Measurements from ENCODE around the gene PTGIR. TPM values are rescaled to one million over a fixed set of nuclear protein-coding genes. Genes with fewer than 3 reads are reported as not detected.

PTGIR gene
- total RNA-seq, 2 experiments from 2014 or later, result 8.0 to 8.5 TPM

DNA sequence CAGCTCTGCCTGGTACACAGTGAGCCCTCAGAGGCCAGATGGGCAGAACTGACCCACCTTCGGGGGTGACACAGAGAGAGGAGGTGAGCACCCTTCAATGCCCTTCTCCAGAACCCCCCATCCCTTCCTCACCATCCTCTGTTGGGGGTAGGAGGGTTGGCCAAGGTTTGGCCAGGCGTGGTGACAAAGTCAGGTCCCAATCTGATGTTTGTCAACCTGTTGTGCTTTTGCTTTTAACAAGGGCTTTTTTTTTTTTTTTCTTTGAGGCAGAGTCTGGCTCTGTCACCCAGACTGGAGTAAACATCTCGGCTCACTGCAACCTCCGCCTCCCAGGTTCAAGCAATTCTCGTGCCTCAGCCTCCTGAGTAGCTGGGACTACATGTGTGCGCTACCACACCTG is 7.3 kb downstream of the PTGIR start:
- Mint-ChIP-seq H3K4me3 (no peak overlapping the region), H3K27me3 (no peaks in the 10 kb centered on the region), H3K36me3 (no peaks in the 10 kb centered on the region), H3K27ac (peak overlapping the region; percentile 96), H3K4me1 (peaks cover 58% of the 10 kb centered on the region), H3K9me3 (no peaks in the 10 kb centered on the region)
- ATAC-seq (ENCODE audit: low read depth), result peak; percentile 6
- DNase-seq, result no peak
- POLR2A ChIA-PET, result interaction anchor here (0.6 to 4.4 kb wide), 6 partner anchors 10 to 158 kb away, joined by 3 to 39 read pairs (median 8); partner anchors contain the start of genes CALM3 and DACT3

DNA sequence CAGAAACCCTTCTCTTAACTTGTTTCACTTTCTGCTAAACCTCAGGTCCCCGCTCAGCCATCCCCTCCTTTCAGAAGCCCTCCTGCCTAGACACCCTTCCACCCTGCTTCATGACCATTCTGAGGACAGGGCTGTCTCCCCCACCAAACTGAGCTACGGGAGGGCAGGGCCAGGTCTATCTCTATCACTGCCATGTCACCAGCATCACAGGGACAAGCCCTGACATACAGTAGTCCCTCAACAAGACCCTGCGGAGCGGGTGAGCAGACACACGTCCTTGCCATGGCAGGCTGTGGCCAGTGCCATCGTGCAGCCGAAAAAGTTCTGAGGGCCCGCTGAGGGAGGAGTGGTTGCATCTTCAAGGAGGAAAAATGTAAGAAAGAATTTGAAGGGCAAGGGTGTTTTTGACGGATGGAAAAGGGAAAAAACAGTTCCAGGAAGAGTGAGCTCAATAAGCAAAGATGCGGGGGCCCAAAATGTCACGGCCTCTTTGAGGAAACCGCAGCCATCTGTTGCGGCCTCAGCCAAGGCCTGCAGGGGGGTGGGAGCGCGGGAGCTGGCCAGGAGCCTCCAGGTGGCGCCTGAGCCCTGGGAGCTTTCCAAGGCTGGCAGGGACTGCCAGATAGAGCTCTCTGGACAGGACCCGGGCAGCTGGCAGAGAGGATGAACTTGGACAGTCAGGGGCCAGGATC is 8.1 kb downstream of the PTGIR start:
- peak overlapping the region; percentile 80 for H3K4me3 Mint-ChIP-seq
- no peaks in the 10 kb centered on the region for H3K36me3 Mint-ChIP-seq
- ATAC-seq (ENCODE audit: low read depth) (no peak), DNase-seq (peak; percentile 61)
- H3K9me3 Mint-ChIP-seq, result no peaks in the 10 kb centered on the region
- H3K27ac Mint-ChIP-seq, result peak overlapping the region; percentile 96
- POLR2A ChIA-PET, result interaction anchor here (0.7 to 4.4 kb wide), 6 partner anchors 11 to 172 kb away, joined by 3 to 39 read pairs (median 8); partner anchors contain the start of genes CALM3, DACT3 and SLC1A5
- H3K27me3 Mint-ChIP-seq, result no peaks in the 10 kb centered on the region
- peaks cover 58% of the 10 kb centered on the region for H3K4me1 Mint-ChIP-seq

DNA sequence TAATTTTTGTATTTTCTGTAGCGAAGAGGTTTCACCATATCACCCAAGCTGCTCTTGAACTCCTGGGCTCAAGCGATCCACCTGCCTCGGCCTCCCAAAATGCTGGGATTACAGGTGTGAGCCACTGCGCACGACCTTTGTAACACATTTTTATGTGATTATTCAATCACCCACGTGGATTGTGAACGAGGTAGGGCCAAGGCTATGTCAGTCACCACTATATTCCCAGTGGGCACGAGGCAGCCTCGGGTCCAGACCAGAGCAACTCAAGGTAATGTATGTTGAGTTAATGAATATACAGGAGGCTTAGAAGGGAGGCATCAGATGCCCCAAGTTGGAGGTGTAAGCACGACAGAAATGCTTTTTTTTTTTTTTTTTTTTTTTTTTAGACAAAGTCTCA is 8.9 kb downstream of the PTGIR start:
- DNase-seq (no peak), ATAC-seq (ENCODE audit: low read depth) (no peak)
- H3K27ac Mint-ChIP-seq, result peak overlapping the region; percentile 67
- POLR2A ChIA-PET, result interaction anchor here (0.7 to 4.4 kb wide), 5 partner anchors 12 to 46 kb away, joined by 4 to 39 read pairs (median 15); partner anchors contain the start of genes CALM3 and DACT3
- H3K27me3 Mint-ChIP-seq, result no peaks in the 10 kb centered on the region
- H3K9me3 Mint-ChIP-seq, result no peaks in the 10 kb centered on the region
- peaks cover 61% of the 10 kb centered on the region for H3K4me1 Mint-ChIP-seq
- H3K4me3 Mint-ChIP-seq, result no peak overlapping the region
- peaks cover 2% of the 10 kb centered on the region for H3K36me3 Mint-ChIP-seq

DNA sequence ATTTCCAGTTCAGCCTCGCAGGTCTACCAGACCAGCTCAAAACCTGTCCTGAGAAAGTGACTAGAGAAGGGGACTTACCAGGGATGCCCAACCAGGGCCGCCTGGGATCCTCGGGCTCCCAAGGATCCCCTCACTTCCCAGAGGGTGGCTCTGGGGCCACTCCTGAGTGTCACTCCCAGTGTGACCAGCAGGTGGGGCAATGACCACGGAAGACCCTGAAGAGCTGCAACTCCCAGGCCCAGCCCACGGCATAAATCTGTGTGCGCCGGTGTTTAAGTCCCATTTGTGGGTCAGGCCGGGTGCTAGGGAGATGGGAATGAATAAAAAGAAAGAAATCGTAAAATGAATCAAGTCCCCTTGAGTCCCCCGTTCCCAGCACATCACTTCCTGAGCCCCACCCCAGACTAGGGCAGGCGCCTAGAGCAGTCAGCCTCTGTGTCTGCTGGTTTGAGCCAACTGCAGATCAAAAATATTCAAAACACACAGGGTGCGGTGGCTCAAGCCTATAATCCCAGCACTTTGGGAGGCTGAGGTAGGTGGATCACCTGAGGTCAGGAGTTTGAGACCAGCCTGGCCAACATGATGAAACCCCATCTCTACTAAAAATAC is 10.7 kb downstream of the PTGIR start:
- H3K4me3 Mint-ChIP-seq, result peak overlapping the region; percentile 33
- ATAC-seq (ENCODE audit: low read depth), result peak; percentile 28
- peak overlapping the region; percentile 83 for H3K27ac Mint-ChIP-seq
- peaks cover 56% of the 10 kb centered on the region for H3K4me1 Mint-ChIP-seq
- H3K9me3 Mint-ChIP-seq, result no peaks in the 10 kb centered on the region
- H3K36me3 Mint-ChIP-seq, result peaks cover 10% of the 10 kb centered on the region
- peak; percentile 87 for DNase-seq
- H3K27me3 Mint-ChIP-seq, result no peaks in the 10 kb centered on the region
- POLR2A ChIA-PET, result interaction anchor here (2.6 to 4.4 kb wide), 3 partner anchors 10 to 48 kb away, joined by 15 to 37 read pairs (median 36); partner anchors contain the start of genes CALM3, DACT3 and PTGIR

DNA sequence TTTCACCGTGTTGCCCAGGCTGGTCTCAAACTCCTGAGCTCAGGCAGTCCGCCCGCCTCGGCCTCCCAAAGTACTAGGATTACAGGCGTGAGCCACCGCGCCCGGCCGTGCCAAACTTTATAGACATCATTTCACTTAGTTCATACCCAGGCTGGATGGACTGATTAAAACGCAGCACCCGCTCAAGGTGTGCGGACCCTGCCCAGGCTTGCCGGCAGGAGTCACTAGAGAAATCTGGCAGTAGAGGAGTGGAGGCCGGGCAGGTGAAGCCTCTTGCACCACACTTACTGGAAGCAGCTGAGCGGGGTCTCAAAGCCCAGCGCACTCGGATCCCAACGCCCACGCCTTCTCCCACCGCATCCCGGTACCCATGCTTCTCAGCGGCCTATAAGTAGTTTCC is 11.4 kb downstream of the PTGIR start:
- H3K4me3 Mint-ChIP-seq, result no peak overlapping the region
- no peaks in the 10 kb centered on the region for H3K9me3 Mint-ChIP-seq
- no peaks in the 10 kb centered on the region for H3K27me3 Mint-ChIP-seq
- peak overlapping the region; percentile 56 for H3K27ac Mint-ChIP-seq
- peaks cover 51% of the 10 kb centered on the region for H3K4me1 Mint-ChIP-seq
- DNase-seq (peak; percentile 31), ATAC-seq (ENCODE audit: low read depth) (no peak)
- POLR2A ChIA-PET, result interaction anchor here (2.6 to 4.4 kb wide), 3 partner anchors 10 to 48 kb away, joined by 15 to 37 read pairs (median 36); partner anchors contain the start of genes CALM3, DACT3 and PTGIR
- peaks cover 16% of the 10 kb centered on the region for H3K36me3 Mint-ChIP-seq

DNA sequence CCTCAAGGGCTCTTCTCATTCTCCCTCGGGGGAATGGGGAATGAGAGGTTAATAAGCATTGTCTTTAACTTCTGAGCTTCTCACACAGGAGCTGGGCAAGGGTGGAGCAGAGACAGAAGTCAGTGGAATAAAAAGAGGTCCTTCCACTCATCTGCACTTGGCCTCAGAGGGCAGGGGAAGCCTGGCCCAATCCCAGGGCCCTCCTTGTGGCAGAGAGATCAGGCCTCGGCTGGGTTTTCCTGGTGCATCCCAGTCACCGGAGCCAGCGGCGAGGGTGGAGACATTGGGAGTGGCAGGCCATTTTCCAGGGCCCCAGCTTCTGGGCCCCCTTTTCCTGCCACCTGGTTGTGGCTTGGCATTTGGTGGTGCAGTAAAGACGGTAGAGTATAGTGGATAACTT is 13.1 kb downstream of the PTGIR start:
- H3K27ac Mint-ChIP-seq, result peak overlapping the region; percentile 91
- POLR2A ChIA-PET, result interaction anchor here (0.8 to 4.7 kb wide), 17 partner anchors 8 to 209 kb away, joined by 3 to 142 read pairs (median 4); partner anchors contain the start of genes CALM3, DACT3 and PTGIR
- peaks cover 46% of the 10 kb centered on the region for H3K4me1 Mint-ChIP-seq
- peak overlapping the region; percentile 70 for H3K4me3 Mint-ChIP-seq
- peaks cover 27% of the 10 kb centered on the region for H3K36me3 Mint-ChIP-seq
- DNase-seq (no peak), ATAC-seq (ENCODE audit: low read depth) (peak; percentile 32)
- H3K9me3 Mint-ChIP-seq, result no peaks in the 10 kb centered on the region
- no peaks in the 10 kb centered on the region for H3K27me3 Mint-ChIP-seq

DNA sequence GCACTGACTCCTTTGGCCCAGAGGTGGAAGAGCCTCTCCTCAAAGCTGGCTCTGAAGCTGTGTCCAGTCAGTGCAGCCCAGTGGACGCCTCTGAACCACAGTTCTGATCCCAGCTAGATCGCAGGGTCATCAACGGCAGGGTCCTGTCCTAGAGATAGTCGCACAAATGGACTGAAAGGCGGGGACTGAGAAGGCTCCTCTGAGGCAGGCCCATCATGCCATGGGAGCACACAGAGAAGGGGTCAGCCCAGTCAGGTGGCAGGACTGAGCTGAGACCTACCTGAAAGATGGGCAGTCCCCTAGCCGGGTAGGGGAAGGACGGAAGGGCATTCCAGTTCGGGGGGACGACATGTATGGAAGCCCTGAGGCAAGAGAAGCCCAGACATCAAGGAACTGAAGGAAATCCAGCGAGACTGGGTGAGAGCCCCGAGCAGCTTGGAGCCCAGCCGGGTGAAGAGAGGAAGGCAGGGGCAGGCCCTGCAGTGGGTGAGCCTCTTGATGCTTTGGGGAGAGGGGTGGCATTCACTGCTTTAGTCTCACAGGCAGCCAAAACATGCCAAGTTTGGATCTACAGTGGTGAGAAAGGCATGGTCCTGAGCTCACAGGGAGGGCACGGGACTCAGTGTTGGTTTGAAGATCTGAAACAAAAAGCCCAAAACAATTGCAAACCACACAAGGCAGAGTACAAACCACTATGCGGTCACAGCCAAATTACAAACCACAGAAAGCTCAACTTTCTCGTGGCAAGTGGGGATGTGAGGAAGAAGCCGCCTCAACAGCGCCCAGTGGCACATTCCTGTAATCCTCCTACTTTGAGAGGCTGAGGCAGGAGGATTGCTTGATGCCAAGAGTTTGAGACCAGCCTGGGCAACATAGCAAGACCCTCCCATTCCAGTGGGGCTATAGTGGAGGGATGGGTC is 13.8 kb downstream of the PTGIR start:
- peak overlapping the region; percentile 70 for H3K4me3 Mint-ChIP-seq
- H3K36me3 Mint-ChIP-seq, result peaks cover 31% of the 10 kb centered on the region
- POLR2A ChIA-PET, result interaction anchor here (0.8 to 4.7 kb wide), 15 partner anchors 9 to 210 kb away, joined by 3 to 142 read pairs (median 4); partner anchors contain the start of genes CALM3, DACT3 and PTGIR
- no peaks in the 10 kb centered on the region for H3K9me3 Mint-ChIP-seq
- no peaks in the 10 kb centered on the region for H3K27me3 Mint-ChIP-seq
- DNase-seq, result peak; percentile 52
- H3K27ac Mint-ChIP-seq, result peak overlapping the region; percentile 91
- peaks cover 42% of the 10 kb centered on the region for H3K4me1 Mint-ChIP-seq
- peak; percentile 23 for ATAC-seq (ENCODE audit: low read depth)

DNA sequence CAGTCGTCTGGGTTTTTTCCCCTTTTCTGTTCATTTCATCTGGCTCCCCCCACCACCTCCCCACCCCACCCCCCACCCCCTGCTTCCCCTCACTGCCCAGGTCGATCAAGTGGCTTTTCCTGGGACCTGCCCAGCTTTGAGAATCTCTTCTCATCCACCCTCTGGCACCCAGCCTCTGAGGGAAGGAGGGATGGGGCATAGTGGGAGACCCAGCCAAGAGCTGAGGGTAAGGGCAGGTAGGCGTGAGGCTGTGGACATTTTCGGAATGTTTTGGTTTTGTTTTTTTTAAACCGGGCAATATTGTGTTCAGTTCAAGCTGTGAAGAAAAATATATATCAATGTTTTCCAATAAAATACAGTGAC is 14.5 kb downstream of the PTGIR start:
- Mint-ChIP-seq H3K36me3 (peaks cover 31% of the 10 kb centered on the region), H3K27ac (peak overlapping the region; percentile 91), H3K4me1 (peaks cover 40% of the 10 kb centered on the region), H3K27me3 (no peaks in the 10 kb centered on the region), H3K9me3 (no peaks in the 10 kb centered on the region), H3K4me3 (peak overlapping the region; percentile 70)
- POLR2A ChIA-PET, result interaction anchor here (0.8 to 4.7 kb wide), 5 partner anchors 8 to 52 kb away, joined by 3 to 142 read pairs (median 15); partner anchors contain the start of genes CALM3 and DACT3
- DNase-seq, result no peak
- ATAC-seq (ENCODE audit: low read depth), result no peak

DNA sequence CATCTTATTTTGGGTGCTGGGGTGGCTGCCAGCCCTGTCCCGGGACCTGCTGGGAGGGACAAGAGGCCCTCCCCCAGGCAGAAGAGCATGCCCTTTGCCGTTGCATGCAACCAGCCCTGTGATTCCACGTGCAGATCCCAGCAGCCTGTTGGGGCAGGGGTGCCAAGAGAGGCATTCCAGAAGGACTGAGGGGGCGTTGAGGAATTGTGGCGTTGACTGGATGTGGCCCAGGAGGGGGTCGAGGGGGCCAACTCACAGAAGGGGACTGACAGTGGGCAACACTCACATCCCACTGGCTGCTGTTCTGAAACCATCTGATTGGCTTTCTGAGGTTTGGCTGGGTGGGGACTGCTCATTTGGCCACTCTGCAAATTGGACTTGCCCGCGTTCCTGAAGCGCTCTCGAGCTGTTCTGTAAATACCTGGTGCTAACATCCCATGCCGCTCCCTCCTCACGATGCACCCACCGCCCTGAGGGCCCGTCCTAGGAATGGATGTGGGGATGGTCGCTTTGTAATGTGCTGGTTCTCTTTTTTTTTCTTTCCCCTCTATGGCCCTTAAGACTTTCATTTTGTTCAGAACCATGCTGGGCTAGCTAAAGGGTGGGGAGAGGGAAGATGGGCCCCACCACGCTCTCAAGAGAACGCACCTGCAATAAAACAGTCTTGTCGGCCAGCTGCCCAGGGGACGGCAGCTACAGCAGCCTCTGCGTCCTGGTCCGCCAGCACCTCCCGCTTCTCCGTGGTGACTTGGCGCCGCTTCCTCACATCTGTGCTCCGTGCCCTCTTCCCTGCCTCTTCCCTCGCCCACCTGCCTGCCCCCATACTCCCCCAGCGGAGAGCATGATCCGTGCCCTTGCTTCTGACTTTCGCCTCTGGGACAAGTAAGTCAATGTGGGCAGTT is 15.1 kb downstream of the PTGIR start:
- H3K27ac Mint-ChIP-seq, result no peak overlapping the region
- ATAC-seq (ENCODE audit: low read depth), result no peak
- H3K9me3 Mint-ChIP-seq, result no peaks in the 10 kb centered on the region
- POLR2A ChIA-PET, result interaction anchor here (0.8 to 4.7 kb wide), 5 partner anchors 8 to 52 kb away, joined by 3 to 142 read pairs (median 15); partner anchors contain the start of genes CALM3 and DACT3
- peaks cover 31% of the 10 kb centered on the region for H3K36me3 Mint-ChIP-seq
- H3K4me3 Mint-ChIP-seq, result no peak overlapping the region
- peak; percentile 30 for DNase-seq
- H3K4me1 Mint-ChIP-seq, result peaks cover 44% of the 10 kb centered on the region
- no peaks in the 10 kb centered on the region for H3K27me3 Mint-ChIP-seq

DNA sequence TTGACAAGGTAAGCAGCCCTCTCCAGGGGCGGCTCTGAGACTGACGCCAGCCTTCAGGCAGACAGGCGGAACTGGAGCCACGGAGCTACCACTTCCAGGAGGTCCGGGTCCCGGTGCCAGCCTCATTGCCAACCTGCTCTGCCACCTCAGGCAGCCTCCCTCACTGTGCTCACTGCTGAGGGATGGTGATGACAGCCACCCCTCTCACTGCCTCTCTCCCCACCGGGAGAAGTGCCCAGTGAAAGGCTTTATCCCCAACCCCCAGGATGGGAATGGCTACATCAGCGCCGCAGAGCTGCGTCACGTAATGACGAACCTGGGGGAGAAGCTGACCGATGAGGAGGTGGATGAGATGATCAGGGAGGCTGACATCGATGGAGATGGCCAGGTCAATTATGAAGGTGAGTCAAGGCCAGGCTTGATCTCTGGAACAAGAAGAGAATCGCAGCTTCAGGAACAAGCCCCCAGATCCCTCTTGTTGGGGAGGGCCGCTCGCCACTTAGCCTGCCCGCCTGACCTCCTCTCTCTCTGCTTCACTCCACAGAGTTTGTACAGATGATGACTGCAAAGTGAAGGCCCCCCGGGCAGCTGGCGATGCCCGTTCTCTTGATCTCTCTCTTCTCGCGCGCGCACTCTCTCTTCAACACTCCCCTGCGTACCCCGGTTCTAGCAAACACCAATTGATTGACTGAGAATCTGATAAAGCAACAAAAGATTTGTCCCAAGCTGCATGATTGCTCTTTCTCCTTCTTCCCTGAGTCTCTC is 16.1 kb downstream of the PTGIR start:
- ATAC-seq (ENCODE audit: low read depth), result no peak
- peaks cover 40% of the 10 kb centered on the region for H3K4me1 Mint-ChIP-seq
- peaks cover 31% of the 10 kb centered on the region for H3K36me3 Mint-ChIP-seq
- DNase-seq, result peak; percentile 25
- no peaks in the 10 kb centered on the region for H3K9me3 Mint-ChIP-seq
- peak overlapping the region; percentile 36 for H3K27ac Mint-ChIP-seq
- no peaks in the 10 kb centered on the region for H3K27me3 Mint-ChIP-seq
- no peak overlapping the region for H3K4me3 Mint-ChIP-seq
- POLR2A ChIA-PET, result interaction anchor here (4.7 kb wide), 1 partner anchor 7 kb away, joined by 142 read pairs; the partner anchor contains the start of gene CALM3

DNA sequence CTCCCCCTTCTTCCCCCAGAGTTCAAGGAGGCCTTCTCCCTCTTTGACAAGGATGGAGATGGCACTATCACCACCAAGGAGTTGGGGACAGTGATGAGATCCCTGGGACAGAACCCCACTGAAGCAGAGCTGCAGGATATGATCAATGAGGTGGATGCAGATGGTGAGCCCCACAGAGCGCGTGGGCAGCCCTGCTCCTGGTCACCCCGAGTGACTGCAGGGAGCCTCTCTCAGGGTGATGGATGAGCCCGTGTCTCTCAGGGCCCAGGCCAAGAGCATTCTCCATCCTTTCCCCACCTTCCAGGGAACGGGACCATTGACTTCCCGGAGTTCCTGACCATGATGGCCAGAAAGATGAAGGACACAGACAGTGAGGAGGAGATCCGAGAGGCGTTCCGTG is 16.7 kb downstream of the PTGIR start:
- H3K4me3 Mint-ChIP-seq, result no peak overlapping the region
- DNase-seq (peak; percentile 25), ATAC-seq (ENCODE audit: low read depth) (no peak)
- H3K27me3 Mint-ChIP-seq, result no peaks in the 10 kb centered on the region
- no peak overlapping the region for H3K27ac Mint-ChIP-seq
- H3K4me1 Mint-ChIP-seq, result peaks cover 41% of the 10 kb centered on the region
- no peaks in the 10 kb centered on the region for H3K9me3 Mint-ChIP-seq
- H3K36me3 Mint-ChIP-seq, result peaks cover 33% of the 10 kb centered on the region
- POLR2A ChIA-PET, result interaction anchor here (4.7 kb wide), 1 partner anchor 6 kb away, joined by 142 read pairs; the partner anchor contains the start of gene CALM3

Measured in activated naive CD8-positive, alpha-beta T cell treated with anti-CD3 and anti-CD28 coated beads, Interleukin-2, amount 10 ng/mL, durations not matched to agents 7 days and 5 days (primary cell).